Neural cell (in vitro differentiated cells): ENCODE data around the gene SEBOX. TPM values are rescaled to one million over a fixed set of nuclear protein-coding genes. Genes with fewer than 3 reads are reported as not detected.

Experiments
- H2AFZ ChIP-seq: fragments of 200-600, 300-800 bp; sonication (generic), shearing (Covaris generic); 2 replicates; pipeline ENCODE4 v1.6.0; 2014; ENCODE audit warnings: low read depth, mild to moderate bottlenecking, antibody characterized with exemption, low read length, moderate library complexity
- H3F3A ChIP-seq: fragments of 200-600 bp; shearing (Covaris generic); 2 replicates; pipeline ENCODE4 v1.6.1; 2016; ENCODE audit warnings: mild to moderate bottlenecking, moderate library complexity, mixed read lengths, antibody characterized with exemption, low read length; ENCODE audit not compliant: insufficient read depth, poor library complexity, severe bottlenecking
- H3K27ac ChIP-seq: fragments of 200-600, 300-800 bp; sonication (generic), shearing (Covaris generic); 2 replicates; pipeline ENCODE4 v1.5.1; 2014; ENCODE audit warnings: mild to moderate bottlenecking, low read length, moderate library complexity
- H3K27me3 ChIP-seq: fragments of 300-800, 200-600 bp; sonication (generic), shearing (Covaris generic); 2 replicates; pipeline ENCODE4 v1.6.0; 2014; ENCODE audit warnings: mild to moderate bottlenecking, low read depth, low read length, moderate library complexity; ENCODE audit not compliant: insufficient read depth
- H3K36me3 ChIP-seq: fragments of 300-800, 200-600 bp; sonication (generic), shearing (Covaris generic); 2 replicates; pipeline ENCODE4 v1.5.1; 2014; ENCODE audit warnings: mild to moderate bottlenecking, antibody characterized with exemption, low read length, moderate library complexity; ENCODE audit not compliant: insufficient read depth
- H3K4me2 ChIP-seq: fragments of 300-800, 200-600 bp; sonication (generic), shearing (Covaris generic); 2 replicates; pipeline ENCODE4 v1.6.0; 2014; ENCODE audit warnings: mild to moderate bottlenecking, low read length
- H3K4me3 ChIP-seq: fragments of 300-800, 200-600 bp; sonication (generic), shearing (Covaris generic); 2 replicates; pipeline ENCODE4 v1.5.1; 2014; ENCODE audit warnings: mild to moderate bottlenecking, low read length, moderate library complexity
- H3K79me2 ChIP-seq: fragments of 200-600 bp; shearing (Covaris generic); replicated peaks from 2 replicates; pipeline ENCODE4 v1.6.0; 2014; ENCODE audit warnings: mild to moderate bottlenecking, low read length, moderate library complexity; ENCODE audit not compliant: insufficient read depth
- H3K9ac ChIP-seq: fragments of 300-800, 200-600 bp; sonication (generic), shearing (Covaris generic); 2 replicates; pipeline ENCODE4 v1.6.1; 2016; ENCODE audit warnings: mild to moderate bottlenecking, low read length, mixed read lengths
- H3K9me2 ChIP-seq: fragments of 200-600 bp; shearing (Covaris generic); 2 replicates; pipeline ENCODE4 v1.6.1; 2016; ENCODE audit warnings: mild to moderate bottlenecking, low read length, mixed read lengths; ENCODE audit not compliant: insufficient read depth
- H3K9me3 ChIP-seq: fragments of 200-600, 300-800 bp; sonication (generic), shearing (Covaris generic); 2 replicates; pipeline ENCODE4 v1.6.1; 2016; ENCODE audit warnings: mild to moderate bottlenecking, mixed run types, low read length, moderate library complexity, mixed read lengths
- H4K20me1 ChIP-seq: fragments of 200-600 bp; shearing (Covaris generic); 2 replicates; pipeline ENCODE4 v1.6.1; 2016; ENCODE audit warnings: mild to moderate bottlenecking, mixed run types; ENCODE audit not compliant: insufficient read depth
- CTCF ChIP-seq: fragments of 450-650 bp; IDR thresholded peaks from 2 replicates; pipeline ENCODE4 v1.5.1; 2014; ENCODE audit warnings: antibody characterized with exemption, mild to moderate bottlenecking, moderate library complexity; ENCODE audit not compliant: poor library complexity, severe bottlenecking
- EP300 ChIP-seq: fragments of 450-650 bp; conservative IDR thresholded peaks from 2 replicates; pipeline ENCODE4 v1.6.1; 2014; ENCODE audit warnings: antibody characterized with exemption, mild to moderate bottlenecking, moderate library complexity; ENCODE audit not compliant: poor library complexity, severe bottlenecking
- EZH2 ChIP-seq: fragments of 200-600, 300-800 bp; shearing (Covaris generic), sonication (generic); IDR thresholded peaks from 2 replicates; pipeline ENCODE4 v1.6.1; 2014; ENCODE audit warnings: antibody characterized with exemption, low read length, borderline replicate concordance, mild to moderate bottlenecking; ENCODE audit not compliant: insufficient read depth, poor library complexity, severe bottlenecking
- MXI1 ChIP-seq: fragments of 450-650 bp; conservative IDR thresholded peaks from 2 replicates; pipeline ENCODE4 v1.6.1; 2014; ENCODE audit warnings: antibody characterized with exemption, mild to moderate bottlenecking; ENCODE audit not compliant: poor library complexity, severe bottlenecking
- POLR2AphosphoS5 ChIP-seq: IDR thresholded peaks from 2 replicates; pipeline ENCODE4 v1.6.1; 2012
- RAD21 ChIP-seq: fragments of 450-650 bp; conservative IDR thresholded peaks from 2 replicates; pipeline ENCODE4 v1.6.1; 2014; ENCODE audit warnings: antibody characterized with exemption, mild to moderate bottlenecking, moderate library complexity
- SMC3 ChIP-seq: fragments of 450-650 bp; conservative IDR thresholded peaks from 2 replicates; pipeline ENCODE4 v1.6.1; 2014; ENCODE audit warnings: antibody characterized with exemption, mild to moderate bottlenecking, moderate library complexity; ENCODE audit not compliant: poor library complexity
- TAF1 ChIP-seq: IDR thresholded peaks from 2 replicates; pipeline ENCODE4 v1.6.1; 2012; ENCODE audit warnings: low read depth
- polyA plus RNA-seq: library from polyadenylated mRNA; depleted of rRNA; stranded (reverse); fragments of >200 nt; gene quantifications from 2 replicates; pipeline ENCODE4 v1.2.3, GENCODE V29; 2014
- TF ChIP-seq, protein P1 (sequence below): IDR thresholded peaks from 2 replicates; pipeline ENCODE4 v1.6.1; 2012; ENCODE audit warnings: borderline replicate concordance

The SEBOX gene
- polyA plus RNA-seq, 1 donor from 2014 or later: not detected

- Histone ChIP-seq H3K9ac (peak overlapping the region; percentile 87), H3K36me3 (no peaks in the 10 kb centered on the region), H4K20me1 (no peaks in the 10 kb centered on the region), H3K79me2 (peaks cover 48% of the 10 kb centered on the region), H3K27me3 (no peaks in the 10 kb centered on the region), H3F3A (no peaks in the 10 kb centered on the region), H3K27ac (no peak overlapping the region), H3K4me2 (peak overlapping the region; percentile 99), H3K9me2 (no peaks in the 10 kb centered on the region), H2AFZ (no peak overlapping the region), H3K9me3 (no peaks in the 10 kb centered on the region), H3K4me3 (peak overlapping the region; percentile 88)
- TF ChIP-seq POLR2AphosphoS5: no peak
- no peak for TF ChIP-seq MXI1
Observed at GRCh38 chr17:28334171-28334570, 30.8 kb downstream of the SEBOX start.

DNA sequence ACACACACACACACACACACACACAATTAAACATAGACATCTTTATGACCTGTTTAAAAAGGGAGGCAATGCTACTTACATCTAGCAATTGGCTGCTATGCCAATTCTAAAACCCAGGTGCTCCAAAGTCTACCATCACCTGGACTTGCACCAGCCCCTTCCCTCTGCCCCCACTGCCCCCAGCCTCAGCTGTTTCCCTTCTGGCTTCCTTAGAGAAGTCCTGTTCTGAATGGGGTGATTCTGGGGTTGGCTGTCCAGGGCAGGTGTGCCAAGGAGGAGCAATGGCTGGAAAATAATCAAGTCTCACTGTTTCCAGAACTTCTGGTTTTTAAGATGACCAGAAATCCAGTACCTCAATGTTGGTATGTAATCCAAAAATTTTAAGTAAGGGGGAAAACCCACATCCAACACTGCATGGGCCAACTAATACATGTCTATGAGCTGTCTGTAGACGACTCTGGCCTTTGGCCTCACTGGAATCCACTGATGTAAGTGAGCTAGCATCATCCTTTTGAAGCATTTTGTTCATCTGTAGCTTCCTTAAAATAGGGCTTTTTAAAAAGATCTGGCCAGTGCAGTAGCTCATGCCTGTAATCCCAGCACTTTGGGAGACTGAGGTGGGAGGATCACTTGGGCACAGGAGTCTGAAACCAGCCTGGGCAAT is 31.8 kb downstream of the SEBOX start:
- H3K4me2 ChIP-seq: no peak overlapping the region
- no peak overlapping the region for H3K9ac ChIP-seq
- H3K9me3 ChIP-seq: no peaks in the 10 kb centered on the region
- no peaks in the 10 kb centered on the region for H3K27me3 ChIP-seq
- no peaks in the 10 kb centered on the region for H4K20me1 ChIP-seq
- no peaks in the 10 kb centered on the region for H3K36me3 ChIP-seq
- no peak overlapping the region for H2AFZ ChIP-seq
- H3F3A ChIP-seq: no peaks in the 10 kb centered on the region
- TF ChIP-seq MXI1 (no peak), CTCF (no peak), TAF1 (no peak), POLR2AphosphoS5 (no peak), EP300 (no peak), SMC3 (no peak), RAD21 (no peak), EZH2 (no peak)
- TF ChIP-seq, protein P1, sequence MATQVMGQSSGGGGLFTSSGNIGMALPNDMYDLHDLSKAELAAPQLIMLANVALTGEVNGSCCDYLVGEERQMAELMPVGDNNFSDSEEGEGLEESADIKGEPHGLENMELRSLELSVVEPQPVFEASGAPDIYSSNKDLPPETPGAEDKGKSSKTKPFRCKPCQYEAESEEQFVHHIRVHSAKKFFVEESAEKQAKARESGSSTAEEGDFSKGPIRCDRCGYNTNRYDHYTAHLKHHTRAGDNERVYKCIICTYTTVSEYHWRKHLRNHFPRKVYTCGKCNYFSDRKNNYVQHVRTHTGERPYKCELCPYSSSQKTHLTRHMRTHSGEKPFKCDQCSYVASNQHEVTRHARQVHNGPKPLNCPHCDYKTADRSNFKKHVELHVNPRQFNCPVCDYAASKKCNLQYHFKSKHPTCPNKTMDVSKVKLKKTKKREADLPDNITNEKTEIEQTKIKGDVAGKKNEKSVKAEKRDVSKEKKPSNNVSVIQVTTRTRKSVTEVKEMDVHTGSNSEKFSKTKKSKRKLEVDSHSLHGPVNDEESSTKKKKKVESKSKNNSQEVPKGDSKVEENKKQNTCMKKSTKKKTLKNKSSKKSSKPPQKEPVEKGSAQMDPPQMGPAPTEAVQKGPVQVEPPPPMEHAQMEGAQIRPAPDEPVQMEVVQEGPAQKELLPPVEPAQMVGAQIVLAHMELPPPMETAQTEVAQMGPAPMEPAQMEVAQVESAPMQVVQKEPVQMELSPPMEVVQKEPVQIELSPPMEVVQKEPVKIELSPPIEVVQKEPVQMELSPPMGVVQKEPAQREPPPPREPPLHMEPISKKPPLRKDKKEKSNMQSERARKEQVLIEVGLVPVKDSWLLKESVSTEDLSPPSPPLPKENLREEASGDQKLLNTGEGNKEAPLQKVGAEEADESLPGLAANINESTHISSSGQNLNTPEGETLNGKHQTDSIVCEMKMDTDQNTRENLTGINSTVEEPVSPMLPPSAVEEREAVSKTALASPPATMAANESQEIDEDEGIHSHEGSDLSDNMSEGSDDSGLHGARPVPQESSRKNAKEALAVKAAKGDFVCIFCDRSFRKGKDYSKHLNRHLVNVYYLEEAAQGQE: no peak
- peak overlapping the region; percentile 88 for H3K4me3 ChIP-seq
- H3K9me2 ChIP-seq: no peaks in the 10 kb centered on the region
- no peak overlapping the region for H3K27ac ChIP-seq
- peaks cover 42% of the 10 kb centered on the region for H3K79me2 ChIP-seq
